Gastrocnemius medialis (tissue), 4 donors: ENCODE results near the gene FAXDC2.

Experiments
- CTCF ChIP-seq, 5 experiments: fragments of 450-650 bp in 3 of 5; fragments of 200-600 bp in 2 of 5; sonication (generic) in 2 of 5; IDR thresholded peaks in 4 of 5; conservative IDR thresholded peaks in 1 of 5; 1 replicate in 4 of 5; 2 replicates in 1 of 5; pipeline ENCODE4 v1.5.1; 2016 to 2019; ENCODE audit warnings: antibody characterized with exemption in 5 of 5, mild to moderate bottlenecking in 3 of 5, moderate library complexity in 3 of 5
- POLR2A ChIP-seq, 2 donors: fragments of 450-650 bp; IDR thresholded peaks; one replicate each; pipeline ENCODE4 v1.6.1; 2017; ENCODE audit warnings: antibody characterized with exemption in 2 of 2, mild to moderate bottlenecking in 2 of 2, moderate library complexity in 2 of 2

- no peak for TF ChIP-seq CTCF (IDR thresholded peaks at IDR 0.05 in 4 of 5, conservative IDR thresholded peaks at IDR 0.05 in 1 of 5)
- no peak for TF ChIP-seq POLR2A (IDR thresholded peaks at IDR 0.05)
Measured at GRCh38 chr5:154884424-154884823, 34.0 kb upstream of the FAXDC2 start.
